ENCODE data around the gene PML. TPM values are rescaled to one million over a fixed set of nuclear protein-coding genes. Genes with fewer than 3 reads are reported as not detected.

The PML gene
- polyA plus RNA-seq, 1 of the 3 experiments (the other 2 are of a cell fraction): 18.4 TPM

- H3K4me1 ChIP-seq (ENCODE audit: control insufficient read depth in 1 of 2, insufficient read depth in 2 of 2, low read depth in 1 of 2, low read length in 1 of 2): peaks cover 11 to 22% of the 10 kb centered on the region in 2 experiments; a peak in 2 of 4 replicates
- no peaks in the 10 kb centered on the region for H3K27me3 ChIP-seq (ENCODE audit: insufficient read depth)
- ChIA-PET POLR2A (no interaction called here), CTCF (interaction anchor here (0.5 to 17.5 kb wide), 10 partner anchors 11 to 429 kb away, joined by 3 to 339 read pairs (median 4); no protein-coding TSS in a partner anchor)
- DNase-seq: no peak
- no peaks in the 10 kb centered on the region for H3K79me2 ChIP-seq (ENCODE audit: insufficient read depth)
- H3K9me3 ChIP-seq: no peaks in the 10 kb centered on the region
- H3K9ac ChIP-seq: no peak overlapping the region
- no peak overlapping the region for H3K27ac ChIP-seq (ENCODE audit: low read depth in 2 of 2, low read length in 1 of 2)
- peaks cover 0 to 15% of the 10 kb centered on the region in 2 experiments for H3K36me3 ChIP-seq (replicated peaks in 1 of 2; ENCODE audit: control insufficient read depth in 1 of 2, insufficient read depth in 2 of 2, low read length in 1 of 2)
- H2AFZ ChIP-seq (ENCODE audit: low read depth): no peak overlapping the region
- H3K4me2 ChIP-seq: no peak overlapping the region
- 60% methylated on average over 3 of the region's 7 CpGs for WGBS (ENCODE audit: low lambda C conversion rate)
- no peak for TF ChIP-seq FOXJ3 (CRISPR knock-in tag; IDR thresholded peaks at IDR 0.05)
- no peak for TF ChIP-seq CTCF (IDR thresholded peaks at IDR 0.05)
- no peak for TF ChIP-seq USF1 (IDR thresholded peaks at IDR 0.05; ENCODE audit: borderline replicate concordance, low read depth)
- no peak for TF ChIP-seq POLR2AphosphoS5 (IDR thresholded peaks at IDR 0.05; ENCODE audit: low read depth, low read length)
- no peak for TF ChIP-seq JUND (IDR thresholded peaks at IDR 0.05)
- no peak for TF ChIP-seq IRF3 (IDR thresholded peaks at IDR 0.05; ENCODE audit: low read depth, low read length)
- no peak for TF ChIP-seq SIN3A (IDR thresholded peaks at IDR 0.05; ENCODE audit: borderline replicate concordance, low read depth, low read length)
- no peak for TF ChIP-seq RAD21 (IDR thresholded peaks at IDR 0.05; ENCODE audit: low read length)
- TF ChIP-seq SMC3 (IDR thresholded peaks at IDR 0.05; ENCODE audit: low read depth, low read length): no peak
- TF ChIP-seq YY1 (IDR thresholded peaks at IDR 0.05; ENCODE audit: low read depth): no peak
- no peak for TF ChIP-seq MEF2A (IDR thresholded peaks at IDR 0.05; ENCODE audit: borderline replicate concordance, low read depth)
- TF ChIP-seq CHD2 (IDR thresholded peaks at IDR 0.05; ENCODE audit: low read length, partially characterized antibody): no peak
- no peak for TF ChIP-seq FOSL2 (IDR thresholded peaks at IDR 0.05; ENCODE audit: borderline replicate concordance, low read depth)
- no peak for TF ChIP-seq MAX (IDR thresholded peaks at IDR 0.05; ENCODE audit: low read depth)
- no peak for TF ChIP-seq EZH2phosphoT487 (IDR thresholded peaks at IDR 0.05; ENCODE audit: borderline replicate concordance, low read depth)
- no peak for TF ChIP-seq REST (IDR thresholded peaks at IDR 0.05; ENCODE audit: low read depth, low read length)
- TF ChIP-seq ZBTB33 (IDR thresholded peaks at IDR 0.05; ENCODE audit: borderline replicate concordance, low read depth): no peak
- no peak for TF ChIP-seq TCF12 (IDR thresholded peaks at IDR 0.05)
- TF ChIP-seq TAF1 (IDR thresholded peaks at IDR 0.05; ENCODE audit: borderline replicate concordance, low read depth, low read length): no peak
- no peak for TF ChIP-seq RFX5 (IDR thresholded peaks at IDR 0.05; ENCODE audit: low read length)
- no peaks in the 10 kb centered on the region for H3K9me2 ChIP-seq
- no peaks in the 10 kb centered on the region for H3F3A ChIP-seq (replicated peaks; ENCODE audit: insufficient read depth)
- H4K20me1 ChIP-seq (ENCODE audit: insufficient read depth): no peaks in the 10 kb centered on the region
- H3K4me3 ChIP-seq (ENCODE audit: low read depth in 2 of 2, low read length in 1 of 2): no peak overlapping the region
These were observed 49.1 kb downstream of the PML start for GRCh38 chr15:74043425-74044266.
